H1 (cell line): Measurements from ENCODE around the gene MTHFS. TPM values are rescaled to one million over a fixed set of nuclear protein-coding genes. Genes with fewer than 3 reads are reported as not detected.

Experiments
- CTCF ChIA-PET: fragments of 300-600 bp; sonication (Branson Sonifier 250); formaldehyde crosslinking; loops from one replicate; lab custom pipeline; 2021; ENCODE audit not compliant: partially characterized antibody; lab: Charles Lee
- POLR2A ChIA-PET: fragments of 300-600 bp; sonication (Branson Sonifier 250); formaldehyde crosslinking; loops from one replicate; lab custom pipeline; 2021; ENCODE audit warnings: inconsistent platforms; ENCODE audit not compliant: partially characterized antibody; lab: Charles Lee
- DNase-seq, 2 experiments: peaks; one replicate each; pipeline versions ENCODE4 v3.0.0 to v3.0.0-alpha.2; 2010 to 2022; ENCODE audit warnings: low spot score in 2 of 2, low read depth in 1 of 2, mixed read lengths in 1 of 2
- FAIRE-seq: peaks from 2 replicates; lab custom pipeline; 2011; peaks lifted over from hg19 to GRCh38; lab: Jason Lieb, UNC
- H2AFZ ChIP-seq: 2 replicates; pipeline ENCODE4 v1.8.1; 2012; ENCODE audit warnings: low read length, inconsistent platforms
- H2AK5ac ChIP-seq: 2 replicates; pipeline ENCODE4 v1.6.1; 2013; ENCODE audit warnings: low read depth, low read length
- H2BK120ac ChIP-seq: replicated peaks from 2 replicates; pipeline ENCODE3; 2013; ENCODE audit warnings: low read depth, low read length, inconsistent platforms
- H2BK12ac ChIP-seq: 2 replicates; pipeline ENCODE4 v1.6.1; 2013; ENCODE audit warnings: low read depth, low read length
- H2BK15ac ChIP-seq: 2 replicates; pipeline ENCODE4 v1.6.1; 2013; ENCODE audit warnings: low read length
- H2BK20ac ChIP-seq: 2 replicates; pipeline ENCODE4 v1.6.1; 2013; ENCODE audit warnings: low read length
- H2BK5ac ChIP-seq: 2 replicates; pipeline ENCODE4 v1.6.1; 2013; ENCODE audit warnings: low read depth, low read length
- H3K14ac ChIP-seq: 2 replicates; pipeline ENCODE4 v1.6.1; 2013; ENCODE audit warnings: inconsistent platforms; ENCODE audit not compliant: insufficient read length
- H3K18ac ChIP-seq: 2 replicates; pipeline ENCODE4 v1.6.1; 2013; ENCODE audit warnings: low read length; ENCODE audit errors: extremely low read depth
- H3K23ac ChIP-seq: 2 replicates; pipeline ENCODE4 v1.6.1; 2013; ENCODE audit warnings: inconsistent platforms; ENCODE audit not compliant: insufficient read length
- H3K23me2 ChIP-seq: 2 replicates; pipeline ENCODE4 v1.6.1; 2013; ENCODE audit warnings: low read depth, low read length
- H3K27ac ChIP-seq: 2 replicates; pipeline ENCODE4 v1.6.1; 2011; ENCODE audit warnings: low read depth, low read length, inconsistent platforms
- H3K27me3 ChIP-seq, 4 experiments: replicated peaks in 1 of 4; 1 replicate in 1 of 4; 2 replicates in 3 of 4; pipeline versions ENCODE4 v1.6.1 to v1.8.1; 2011 to 2013; ENCODE audit warnings: low read length in 3 of 4, mild to moderate bottlenecking in 3 of 4, inconsistent platforms in 2 of 4, mixed read lengths in 2 of 4, moderate library complexity in 1 of 4; ENCODE audit not compliant: control insufficient read depth in 3 of 4, insufficient read depth in 3 of 4; ENCODE audit errors: extremely low read depth in 1 of 4
- H3K36me3 ChIP-seq, 4 experiments: 2 replicates each; pipeline versions ENCODE4 v1.6.1 to v1.8.1; 2011 to 2013; ENCODE audit warnings: mild to moderate bottlenecking in 4 of 4, low read length in 3 of 4, moderate library complexity in 2 of 4, control low read depth in 1 of 4, inconsistent platforms in 1 of 4; ENCODE audit not compliant: insufficient read depth in 4 of 4, control insufficient read depth in 2 of 4
- H3K4ac ChIP-seq: replicated peaks from 2 replicates; pipeline ENCODE3; 2013; ENCODE audit warnings: low read length, low read depth, mixed read lengths, inconsistent platforms; ENCODE audit not compliant: insufficient read length
- H3K4me1 ChIP-seq, 4 experiments: replicated peaks in 1 of 4; 1 replicate in 1 of 4; 2 replicates in 3 of 4; pipeline versions ENCODE4 v1.6.1 to v1.8.1; 2011 to 2013; ENCODE audit warnings: low read length in 3 of 4, inconsistent platforms in 2 of 4, mixed read lengths in 1 of 4; ENCODE audit not compliant: insufficient read depth in 4 of 4, control insufficient read depth in 3 of 4
- H3K4me2 ChIP-seq, 2 experiments: 2 replicates each; pipeline versions ENCODE4 v1.6.1 to v1.8.1; 2011 to 2013; ENCODE audit warnings: low read depth in 2 of 2, low read length in 2 of 2, control low read depth in 1 of 2, inconsistent platforms in 1 of 2, mild to moderate bottlenecking in 1 of 2; ENCODE audit not compliant: insufficient read depth in 1 of 2
- H3K4me3 ChIP-seq, 4 experiments: fragments of 200-600, 300-600 bp in 1 of 4; sonication (generic), shearing (Covaris generic), sonication (Bioruptor Twin) in 1 of 4; 2 replicates each; pipeline versions ENCODE4 v1.5.1 to v1.8.1; 2011 to 2016; ENCODE audit warnings: low read length in 4 of 4, low read depth in 3 of 4, control low read depth in 2 of 4, inconsistent platforms in 2 of 4, mild to moderate bottlenecking in 2 of 4, mixed read lengths in 1 of 4, moderate library complexity in 1 of 4; ENCODE audit not compliant: insufficient read depth in 2 of 4; ENCODE audit errors: extremely low read depth in 1 of 4
- H3K56ac ChIP-seq: replicated peaks from 2 replicates; pipeline ENCODE3; 2013; ENCODE audit warnings: low read depth, mild to moderate bottlenecking, mixed read lengths, low read length, inconsistent platforms; ENCODE audit not compliant: insufficient read length
- H3K79me1 ChIP-seq: 2 replicates; pipeline ENCODE4 v1.6.1; 2013; ENCODE audit warnings: low read depth, low read length, control low read depth
- H3K79me2 ChIP-seq, 2 experiments: 2 replicates each; pipeline versions ENCODE4 v1.6.1 to v1.8.1; 2012 to 2013; ENCODE audit warnings: low read length in 2 of 2, mild to moderate bottlenecking in 2 of 2, inconsistent platforms in 1 of 2; ENCODE audit not compliant: insufficient read depth in 2 of 2, control insufficient read depth in 1 of 2
- H3K9ac ChIP-seq, 4 experiments: replicated peaks in 1 of 4; 1 replicate in 1 of 4; 2 replicates in 3 of 4; pipeline versions ENCODE4 v1.6.1 to v1.8.1; 2011 to 2013; ENCODE audit warnings: low read depth in 3 of 4, low read length in 3 of 4, control low read depth in 2 of 4, mild to moderate bottlenecking in 2 of 4, moderate library complexity in 2 of 4, inconsistent platforms in 1 of 4; ENCODE audit errors: extremely low read depth in 1 of 4
- H3K9me3 ChIP-seq, 2 experiments: 2 replicates each; pipeline versions ENCODE4 v1.6.1 to v1.8.1; 2012 to 2013; ENCODE audit warnings: mild to moderate bottlenecking in 2 of 2, moderate library complexity in 2 of 2, control low read depth in 1 of 2, inconsistent platforms in 1 of 2, low read depth in 1 of 2, low read length in 1 of 2, mixed read lengths in 1 of 2; ENCODE audit not compliant: insufficient read depth in 2 of 2
- H4K20me1 ChIP-seq, 2 experiments: replicated peaks in 1 of 2; 2 replicates each; pipeline versions ENCODE3 to v1.8.1; 2011 to 2013; ENCODE audit warnings: inconsistent platforms in 2 of 2, low read length in 2 of 2, mild to moderate bottlenecking in 1 of 2; ENCODE audit not compliant: insufficient read depth in 2 of 2, control insufficient read depth in 1 of 2
- H4K5ac ChIP-seq: 2 replicates; pipeline ENCODE4 v1.6.1; 2013; ENCODE audit warnings: low read length, low read depth, mixed read lengths, inconsistent platforms; ENCODE audit not compliant: insufficient read length
- H4K8ac ChIP-seq: 2 replicates; pipeline ENCODE4 v1.8.0; 2013; ENCODE audit warnings: mild to moderate bottlenecking, moderate library complexity, low read length, inconsistent platforms; ENCODE audit not compliant: insufficient read depth; ENCODE audit errors: extremely low read depth
- H4K91ac ChIP-seq: replicated peaks from 2 replicates; pipeline ENCODE3; 2013; ENCODE audit warnings: low read length, mixed read lengths, inconsistent platforms; ENCODE audit not compliant: insufficient read length
- BCL11A ChIP-seq, 2 experiments: IDR thresholded peaks; one replicate each; pipeline ENCODE4 v1.6.1; 2011; ENCODE audit warnings: low read depth in 2 of 2, low read length in 2 of 2, mild to moderate bottlenecking in 2 of 2
- JUND ChIP-seq: IDR thresholded peaks from 2 replicates; pipeline ENCODE4 v1.6.1; 2011; ENCODE audit warnings: mild to moderate bottlenecking, improper control_type of control experiment, low read length
- RNF2 ChIP-seq: fragments of 200-900, 300-1000 bp; sonication (generic); IDR thresholded peaks from 2 replicates; pipeline ENCODE4 v1.7.1; 2016; ENCODE audit warnings: borderline replicate concordance, low read depth, mild to moderate bottlenecking, antibody characterized with exemption, low read length; ENCODE audit not compliant: poor library complexity, severe bottlenecking; ENCODE audit errors: missing control alignments
- SAP30 ChIP-seq: fragments of 300-600 bp; sonication (generic); IDR thresholded peaks from 2 replicates; pipeline ENCODE4 v1.7.1; 2012; ENCODE audit warnings: low read length, moderate library complexity, mild to moderate bottlenecking, inconsistent platforms; ENCODE audit not compliant: insufficient read depth, insufficient replicate concordance
- SIX5 ChIP-seq: IDR thresholded peaks from 2 replicates; pipeline ENCODE4 v1.6.1; 2011; ENCODE audit warnings: mild to moderate bottlenecking, low read depth, low read length
- TEAD4 ChIP-seq: IDR thresholded peaks from 2 replicates; pipeline ENCODE4 v1.6.1; 2012; ENCODE audit warnings: low read depth, low read length, inconsistent platforms, mixed read lengths
- WGBS, 2 experiments: shearing (Covaris generic) in 1 of 2; methylation state at CpG; one replicate each; pipeline versions ENCODE4 v1.1.6 to v1.1.7; 2013 to 2015; ENCODE audit warnings: low lambda C conversion rate in 2 of 2, mixed read lengths in 2 of 2, inconsistent platforms in 1 of 2, low coverage in 1 of 2, missing lambda C conversion rate in 1 of 2; ENCODE audit not compliant: insufficient replicate concordance in 2 of 2, insufficient coverage in 1 of 2, insufficient read length in 1 of 2; ENCODE audit errors: extremely low coverage in 1 of 2, missing lambda C conversion rate in 1 of 2; 5-methylcytosine and 5-hydroxymethylcytosine counted together
- polyA plus RNA-seq, 7 experiments: library from polyadenylated mRNA; depleted of rRNA in 3 of 7; stranded (reverse) in 5 of 7; unstranded in 2 of 7; fragments of >200 nt in 5 of 7; fragments of 200-250 nt in 2 of 7; gene quantifications; 1 replicate in 5 of 7; 2 replicates in 1 of 7; 4 replicates in 1 of 7; pipeline versions ENCODE4 v1.2.1 to v1.2.3, GENCODE V29; 2011 to 2013; ENCODE audit warnings: missing spikeins in 2 of 7, mixed read lengths in 2 of 7
- total RNA-seq: library from RNA; stranded (reverse); fragmentation: NEBNext Ultra II Directional; extraction: Animal tissue kit (Norgen Biotek cat#: 25700); gene quantifications from 2 replicates; pipeline ENCODE4 v1.2.1, GENCODE V29; 2021
- TF ChIP-seq, protein P1 (sequence below), 3 experiments: IDR thresholded peaks; 1 replicate in 2 of 3; 2 replicates in 1 of 3; pipeline versions ENCODE4 v1.5.1 to v1.6.1; 2011; ENCODE audit warnings: low read length in 3 of 3, mild to moderate bottlenecking in 3 of 3, inconsistent platforms in 2 of 3, low read depth in 1 of 3, moderate library complexity in 1 of 3; ENCODE audit not compliant: insufficient read depth in 1 of 3; ENCODE audit errors: control extremely low read depth in 1 of 3
- TF ChIP-seq, protein P2 (sequence below): IDR thresholded peaks from 2 replicates; pipeline ENCODE4 v1.6.1; 2011; ENCODE audit warnings: low read length, improper control_type of control experiment

Gene MTHFS
- total and polyA plus RNA-seq, 2 of the 8 experiments (the other 6 are each of a cell fraction or from before 2014, with no cell fraction given): 27.3 to 37.2 TPM

DNA sequence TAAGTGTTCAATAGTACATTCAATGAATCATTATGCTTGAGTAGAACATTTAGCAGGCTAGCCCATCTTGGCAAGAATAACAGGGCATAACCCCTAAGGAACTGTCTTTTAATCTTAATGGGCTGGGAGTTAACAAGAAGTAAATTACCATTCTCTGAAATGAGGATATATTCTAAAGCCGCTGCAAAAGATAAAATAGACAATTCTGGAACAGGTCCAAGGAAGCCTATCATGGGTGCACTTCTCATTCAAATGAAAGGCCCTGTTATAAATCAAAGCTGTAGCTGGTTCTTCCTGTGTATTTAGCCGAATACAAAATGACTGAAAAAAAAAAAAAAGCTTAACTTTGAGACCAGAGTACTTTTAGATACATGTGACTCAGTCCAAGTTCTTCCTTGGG is 15.6 kb downstream of the MTHFS start:
- FAIRE-seq: no peak
- Histone ChIP-seq H4K91ac (no peak overlapping the region), H3K27ac (no peak overlapping the region), H2AK5ac (no peak overlapping the region), H3K14ac (no peak overlapping the region), H3K23me2 (no peaks in the 10 kb centered on the region), H2BK20ac (no peak overlapping the region), H3K9me3 (peaks cover 7 to 16% of the 10 kb centered on the region in 2 experiments), H3K4me3 (no peak overlapping the region), H2BK120ac (no peak overlapping the region), H3K79me1 (no peaks in the 10 kb centered on the region), H3K56ac (no peak overlapping the region), H2BK15ac (no peak overlapping the region), H4K20me1 (peaks cover 0 to 2% of the 10 kb centered on the region in 2 experiments), H3K27me3 (no peaks in the 10 kb centered on the region), H3K4me1 (no peaks in the 10 kb centered on the region), H2BK12ac (no peak overlapping the region), H3K36me3 (peaks cover 0 to 60% (median 20%) of the 10 kb centered on the region in 4 experiments; a peak in 6 of 8 replicates), H3K79me2 (peaks cover 0 to 2% of the 10 kb centered on the region in 2 experiments; a peak in 2 of 4 replicates), H4K8ac (no peak overlapping the region), H2BK5ac (no peak overlapping the region), H3K4ac (no peak overlapping the region), H3K4me2 (no peak overlapping the region), H3K23ac (no peak overlapping the region), H4K5ac (no peak overlapping the region), H3K18ac (no peak overlapping the region), H2AFZ (no peak overlapping the region), H3K9ac (no peak overlapping the region)
- POLR2A ChIA-PET: interaction anchor here (0.7 to 2.2 kb wide), 2 partner anchors 8 to 560 kb away, joined by 3 to 7 read pairs; no protein-coding TSS in a partner anchor
- DNase-seq: no peak
- CTCF ChIA-PET: no interaction called here
- WGBS, 2 experiments: 96% methylated on average over 2 of the region's 2 CpGs; no CpG with 5 or more reads in 1 of the 2 experiments
- TF ChIP-seq SIX5: no peak
- TF ChIP-seq BCL11A (IDR thresholded peaks at IDR 0.05; ENCODE audit: low read depth in 2 of 2, low read length in 2 of 2): no peak
- TF ChIP-seq SAP30: no peak
- TF ChIP-seq TEAD4: no peak
- TF ChIP-seq, protein P1, sequence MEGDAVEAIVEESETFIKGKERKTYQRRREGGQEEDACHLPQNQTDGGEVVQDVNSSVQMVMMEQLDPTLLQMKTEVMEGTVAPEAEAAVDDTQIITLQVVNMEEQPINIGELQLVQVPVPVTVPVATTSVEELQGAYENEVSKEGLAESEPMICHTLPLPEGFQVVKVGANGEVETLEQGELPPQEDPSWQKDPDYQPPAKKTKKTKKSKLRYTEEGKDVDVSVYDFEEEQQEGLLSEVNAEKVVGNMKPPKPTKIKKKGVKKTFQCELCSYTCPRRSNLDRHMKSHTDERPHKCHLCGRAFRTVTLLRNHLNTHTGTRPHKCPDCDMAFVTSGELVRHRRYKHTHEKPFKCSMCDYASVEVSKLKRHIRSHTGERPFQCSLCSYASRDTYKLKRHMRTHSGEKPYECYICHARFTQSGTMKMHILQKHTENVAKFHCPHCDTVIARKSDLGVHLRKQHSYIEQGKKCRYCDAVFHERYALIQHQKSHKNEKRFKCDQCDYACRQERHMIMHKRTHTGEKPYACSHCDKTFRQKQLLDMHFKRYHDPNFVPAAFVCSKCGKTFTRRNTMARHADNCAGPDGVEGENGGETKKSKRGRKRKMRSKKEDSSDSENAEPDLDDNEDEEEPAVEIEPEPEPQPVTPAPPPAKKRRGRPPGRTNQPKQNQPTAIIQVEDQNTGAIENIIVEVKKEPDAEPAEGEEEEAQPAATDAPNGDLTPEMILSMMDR (IDR thresholded peaks at IDR 0.05; ENCODE audit: control extremely low read depth in 1 of 3, insufficient read depth in 1 of 3, low read depth in 1 of 3, low read length in 3 of 3): no peak
- TF ChIP-seq, protein P2, sequence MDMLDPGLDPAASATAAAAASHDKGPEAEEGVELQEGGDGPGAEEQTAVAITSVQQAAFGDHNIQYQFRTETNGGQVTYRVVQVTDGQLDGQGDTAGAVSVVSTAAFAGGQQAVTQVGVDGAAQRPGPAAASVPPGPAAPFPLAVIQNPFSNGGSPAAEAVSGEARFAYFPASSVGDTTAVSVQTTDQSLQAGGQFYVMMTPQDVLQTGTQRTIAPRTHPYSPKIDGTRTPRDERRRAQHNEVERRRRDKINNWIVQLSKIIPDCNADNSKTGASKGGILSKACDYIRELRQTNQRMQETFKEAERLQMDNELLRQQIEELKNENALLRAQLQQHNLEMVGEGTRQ: no peak
- TF ChIP-seq RNF2: no peak
- no peak for TF ChIP-seq JUND
